Ishikawa (cell line): ENCODE measurements around the gene PRDM7.

Experiments used
- TAF1 ChIP-seq: IDR thresholded peaks from 2 replicates; pipeline ENCODE4 v1.6.1; 2012; ENCODE audit warnings: low read depth, mild to moderate bottlenecking
- TF ChIP-seq, protein P1 (sequence below): IDR thresholded peaks from 2 replicates; pipeline ENCODE4 v1.6.1; 2012; ENCODE audit warnings: low read depth, mild to moderate bottlenecking
- TF ChIP-seq, protein P2 (sequence below): IDR thresholded peaks from 2 replicates; pipeline ENCODE4 v1.6.1; 2012

DNA sequence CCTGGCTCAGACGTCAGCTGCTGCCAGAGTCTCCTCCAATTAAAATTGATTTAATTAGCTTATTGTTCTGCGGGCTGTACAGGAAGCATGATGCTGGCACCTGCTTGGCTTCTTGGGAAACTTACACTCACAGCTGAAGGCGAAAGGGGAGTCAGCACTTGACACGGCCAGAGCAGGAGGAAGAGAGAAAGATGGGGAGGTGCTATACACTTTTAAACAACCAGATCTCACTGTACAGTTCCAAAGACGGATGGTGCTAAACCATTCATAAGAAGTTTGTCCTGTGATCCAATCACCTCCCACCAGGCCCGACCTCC lies 1.4 kb upstream of the PRDM7 start:
- TF ChIP-seq, protein P1, sequence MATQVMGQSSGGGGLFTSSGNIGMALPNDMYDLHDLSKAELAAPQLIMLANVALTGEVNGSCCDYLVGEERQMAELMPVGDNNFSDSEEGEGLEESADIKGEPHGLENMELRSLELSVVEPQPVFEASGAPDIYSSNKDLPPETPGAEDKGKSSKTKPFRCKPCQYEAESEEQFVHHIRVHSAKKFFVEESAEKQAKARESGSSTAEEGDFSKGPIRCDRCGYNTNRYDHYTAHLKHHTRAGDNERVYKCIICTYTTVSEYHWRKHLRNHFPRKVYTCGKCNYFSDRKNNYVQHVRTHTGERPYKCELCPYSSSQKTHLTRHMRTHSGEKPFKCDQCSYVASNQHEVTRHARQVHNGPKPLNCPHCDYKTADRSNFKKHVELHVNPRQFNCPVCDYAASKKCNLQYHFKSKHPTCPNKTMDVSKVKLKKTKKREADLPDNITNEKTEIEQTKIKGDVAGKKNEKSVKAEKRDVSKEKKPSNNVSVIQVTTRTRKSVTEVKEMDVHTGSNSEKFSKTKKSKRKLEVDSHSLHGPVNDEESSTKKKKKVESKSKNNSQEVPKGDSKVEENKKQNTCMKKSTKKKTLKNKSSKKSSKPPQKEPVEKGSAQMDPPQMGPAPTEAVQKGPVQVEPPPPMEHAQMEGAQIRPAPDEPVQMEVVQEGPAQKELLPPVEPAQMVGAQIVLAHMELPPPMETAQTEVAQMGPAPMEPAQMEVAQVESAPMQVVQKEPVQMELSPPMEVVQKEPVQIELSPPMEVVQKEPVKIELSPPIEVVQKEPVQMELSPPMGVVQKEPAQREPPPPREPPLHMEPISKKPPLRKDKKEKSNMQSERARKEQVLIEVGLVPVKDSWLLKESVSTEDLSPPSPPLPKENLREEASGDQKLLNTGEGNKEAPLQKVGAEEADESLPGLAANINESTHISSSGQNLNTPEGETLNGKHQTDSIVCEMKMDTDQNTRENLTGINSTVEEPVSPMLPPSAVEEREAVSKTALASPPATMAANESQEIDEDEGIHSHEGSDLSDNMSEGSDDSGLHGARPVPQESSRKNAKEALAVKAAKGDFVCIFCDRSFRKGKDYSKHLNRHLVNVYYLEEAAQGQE: no peak
- TF ChIP-seq, protein P2, sequence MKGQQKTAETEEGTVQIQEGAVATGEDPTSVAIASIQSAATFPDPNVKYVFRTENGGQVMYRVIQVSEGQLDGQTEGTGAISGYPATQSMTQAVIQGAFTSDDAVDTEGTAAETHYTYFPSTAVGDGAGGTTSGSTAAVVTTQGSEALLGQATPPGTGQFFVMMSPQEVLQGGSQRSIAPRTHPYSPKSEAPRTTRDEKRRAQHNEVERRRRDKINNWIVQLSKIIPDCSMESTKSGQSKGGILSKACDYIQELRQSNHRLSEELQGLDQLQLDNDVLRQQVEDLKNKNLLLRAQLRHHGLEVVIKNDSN: no peak
- TF ChIP-seq TAF1: no peak
